ENCODE data around the gene ARHGEF7. TPM values are rescaled to one million over a fixed set of nuclear protein-coding genes. Genes with fewer than 3 reads are reported as not detected.

The ARHGEF7 gene
- total RNA-seq, 2 donors from 2014 or later: 57.9 to 97.3 TPM

DNA sequence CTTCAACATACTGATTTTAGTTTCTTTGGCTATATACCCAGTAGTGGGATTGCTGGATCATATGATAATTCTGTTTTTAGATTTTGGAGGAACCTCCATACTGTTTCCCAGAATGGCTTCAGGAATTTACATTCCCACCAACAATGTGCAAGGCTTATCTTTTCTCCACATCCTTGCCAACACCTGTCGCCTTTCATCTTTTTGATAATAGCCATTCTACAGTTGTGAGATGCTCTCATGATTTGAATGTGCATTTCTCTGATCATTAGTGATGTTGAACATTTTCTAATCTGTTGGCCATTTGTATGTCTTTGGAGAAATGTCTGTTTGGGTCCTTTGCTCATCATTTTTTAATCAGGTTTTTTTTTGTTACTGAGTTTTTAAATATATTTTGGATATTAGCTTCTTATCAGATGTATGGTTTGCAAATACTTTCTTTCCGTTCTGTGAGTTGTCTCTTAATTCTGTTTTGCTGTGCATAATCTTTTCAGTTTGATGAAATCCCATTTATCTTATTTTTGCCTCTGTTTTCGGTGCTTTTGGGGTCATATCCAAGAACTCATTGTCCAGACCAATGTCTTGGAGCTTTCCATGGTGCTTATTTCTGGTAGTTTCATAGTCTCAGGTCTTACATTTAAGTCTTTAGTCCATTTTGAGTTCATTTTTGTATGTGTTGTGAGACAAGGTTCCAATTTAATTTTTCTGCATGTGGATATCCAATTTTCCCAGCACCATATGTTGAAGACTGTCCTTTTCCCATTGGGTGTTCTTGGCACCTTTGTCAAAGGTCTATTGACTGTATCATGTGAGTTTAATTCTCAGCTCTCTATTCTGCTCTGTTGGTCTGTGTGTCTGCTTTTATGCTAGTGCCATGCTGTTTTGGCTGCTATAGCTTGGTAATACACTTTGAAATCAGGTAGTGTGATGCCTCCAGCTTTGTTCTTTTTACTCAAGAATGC, 44.5 kb downstream of the ARHGEF7 start:
- H3K9me3 ChIP-seq: no peaks in the 10 kb centered on the region
- TF ChIP-seq POLR2A (IDR thresholded peaks at IDR 0.05): no peak
- TF ChIP-seq, protein P1, sequence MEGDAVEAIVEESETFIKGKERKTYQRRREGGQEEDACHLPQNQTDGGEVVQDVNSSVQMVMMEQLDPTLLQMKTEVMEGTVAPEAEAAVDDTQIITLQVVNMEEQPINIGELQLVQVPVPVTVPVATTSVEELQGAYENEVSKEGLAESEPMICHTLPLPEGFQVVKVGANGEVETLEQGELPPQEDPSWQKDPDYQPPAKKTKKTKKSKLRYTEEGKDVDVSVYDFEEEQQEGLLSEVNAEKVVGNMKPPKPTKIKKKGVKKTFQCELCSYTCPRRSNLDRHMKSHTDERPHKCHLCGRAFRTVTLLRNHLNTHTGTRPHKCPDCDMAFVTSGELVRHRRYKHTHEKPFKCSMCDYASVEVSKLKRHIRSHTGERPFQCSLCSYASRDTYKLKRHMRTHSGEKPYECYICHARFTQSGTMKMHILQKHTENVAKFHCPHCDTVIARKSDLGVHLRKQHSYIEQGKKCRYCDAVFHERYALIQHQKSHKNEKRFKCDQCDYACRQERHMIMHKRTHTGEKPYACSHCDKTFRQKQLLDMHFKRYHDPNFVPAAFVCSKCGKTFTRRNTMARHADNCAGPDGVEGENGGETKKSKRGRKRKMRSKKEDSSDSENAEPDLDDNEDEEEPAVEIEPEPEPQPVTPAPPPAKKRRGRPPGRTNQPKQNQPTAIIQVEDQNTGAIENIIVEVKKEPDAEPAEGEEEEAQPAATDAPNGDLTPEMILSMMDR (IDR thresholded peaks at IDR 0.05): no peak
- intact Hi-C loops (cut with DNase I): no loop called here
- H3K4me3 ChIP-seq: no peak overlapping the region
- H3K27me3 ChIP-seq (replicated peaks; ENCODE audit: insufficient read depth): no peaks in the 10 kb centered on the region
- H3K36me3 ChIP-seq: no peaks in the 10 kb centered on the region
- DNase-seq (ENCODE audit: low spot score): no peak
- H3K4me1 ChIP-seq (replicated peaks): peaks cover 6% of the 10 kb centered on the region
- H3K27ac ChIP-seq: no peak overlapping the region
- 93% methylated on average over 3 of the region's 3 CpGs for WGBS

DNA sequence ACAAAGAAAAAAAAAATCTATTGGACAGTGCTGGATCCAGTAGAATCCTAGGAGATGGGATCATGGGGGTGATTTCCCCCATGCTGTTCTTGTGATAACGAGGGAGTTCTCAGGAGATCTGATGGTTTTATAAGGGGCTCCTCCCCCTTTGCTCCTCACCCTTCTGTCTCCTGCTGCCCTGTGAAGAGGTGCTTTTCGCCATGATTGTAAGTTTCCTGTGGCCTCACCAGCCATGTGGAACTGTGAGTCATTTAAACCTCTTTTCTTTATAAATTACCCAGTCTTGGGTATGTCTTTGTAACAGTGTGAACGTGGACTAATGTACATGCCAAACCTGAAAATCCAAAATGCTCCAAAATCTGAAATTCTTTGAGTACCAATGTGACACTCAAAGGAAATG, 45.5 kb downstream of the ARHGEF7 start:
- intact Hi-C loops (cut with DNase I): no loop called here
- Histone ChIP-seq H3K4me1 (replicated peaks) (peaks cover 6% of the 10 kb centered on the region), H3K4me3 (no peak overlapping the region), H3K27me3 (replicated peaks; ENCODE audit: insufficient read depth) (no peaks in the 10 kb centered on the region), H3K27ac (no peak overlapping the region), H3K36me3 (no peaks in the 10 kb centered on the region), H3K9me3 (no peaks in the 10 kb centered on the region)
- 96% methylated on average over 3 of the region's 3 CpGs for WGBS
- TF ChIP-seq POLR2AphosphoS5 (IDR thresholded peaks at IDR 0.05) (no peak), POLR2A (IDR thresholded peaks at IDR 0.05) (no peak)
- TF ChIP-seq, protein P1 (IDR thresholded peaks at IDR 0.05): no peak
- no peak for DNase-seq (ENCODE audit: low spot score)

DNA sequence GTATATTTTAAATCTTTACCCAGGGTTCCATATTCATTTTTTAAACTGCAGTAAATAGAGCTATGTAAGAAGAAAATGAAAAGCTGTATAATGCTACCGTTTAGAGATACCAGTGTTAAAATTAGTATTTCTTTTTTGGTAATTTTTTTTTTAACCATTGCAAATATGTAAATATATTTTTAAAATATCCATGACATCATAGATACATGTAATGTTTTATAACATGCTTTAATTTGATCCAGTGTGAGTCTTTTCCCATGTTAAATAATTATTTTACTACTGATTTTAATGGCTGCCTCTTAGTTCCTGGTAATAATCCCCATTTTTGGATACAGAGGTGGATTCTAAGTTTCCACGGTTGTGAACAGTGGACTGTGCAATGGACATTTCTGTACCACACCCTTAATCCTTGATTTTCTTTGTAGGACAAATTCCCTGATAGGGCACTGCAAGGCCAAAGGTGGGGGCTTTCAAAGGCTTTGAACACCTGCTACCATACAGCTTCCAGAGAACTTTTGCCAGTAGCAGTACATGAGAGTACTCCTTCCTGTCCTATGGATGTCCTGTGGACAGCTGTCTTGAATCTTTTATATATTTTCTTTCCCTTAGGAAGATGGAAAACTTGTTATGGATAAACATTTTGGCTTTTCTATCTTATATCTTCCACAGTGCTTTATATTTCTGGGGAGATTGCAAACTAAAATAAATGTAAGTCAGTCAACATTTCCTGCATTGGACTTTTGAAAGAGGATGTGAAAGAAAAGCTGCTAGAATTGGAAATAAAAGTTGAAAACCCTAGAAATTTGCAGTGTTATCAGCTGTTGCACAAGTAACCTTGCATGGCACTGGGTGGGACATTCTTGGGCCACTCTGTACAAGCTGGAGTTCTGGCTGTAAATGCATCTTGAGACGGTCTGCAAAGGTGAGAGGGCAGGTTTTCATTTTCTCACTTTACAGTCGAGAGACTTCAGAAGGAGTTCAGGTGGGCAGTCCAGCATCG, 46.8 kb downstream of the ARHGEF7 start:
- intact Hi-C loops (cut with DNase I): no loop called here
- Histone ChIP-seq H3K36me3 (no peaks in the 10 kb centered on the region), H3K27me3 (replicated peaks; ENCODE audit: insufficient read depth) (no peaks in the 10 kb centered on the region), H3K4me3 (no peak overlapping the region), H3K27ac (no peak overlapping the region), H3K9me3 (no peaks in the 10 kb centered on the region), H3K4me1 (replicated peaks) (peaks cover 6% of the 10 kb centered on the region)
- WGBS: 89% methylated on average over 5 of the region's 5 CpGs
- no peak for DNase-seq (ENCODE audit: low spot score)
- TF ChIP-seq, protein P1 (IDR thresholded peaks at IDR 0.05): no peak
- TF ChIP-seq POLR2A (IDR thresholded peaks at IDR 0.05): no peak
- no peak for TF ChIP-seq POLR2AphosphoS5 (IDR thresholded peaks at IDR 0.05)

DNA sequence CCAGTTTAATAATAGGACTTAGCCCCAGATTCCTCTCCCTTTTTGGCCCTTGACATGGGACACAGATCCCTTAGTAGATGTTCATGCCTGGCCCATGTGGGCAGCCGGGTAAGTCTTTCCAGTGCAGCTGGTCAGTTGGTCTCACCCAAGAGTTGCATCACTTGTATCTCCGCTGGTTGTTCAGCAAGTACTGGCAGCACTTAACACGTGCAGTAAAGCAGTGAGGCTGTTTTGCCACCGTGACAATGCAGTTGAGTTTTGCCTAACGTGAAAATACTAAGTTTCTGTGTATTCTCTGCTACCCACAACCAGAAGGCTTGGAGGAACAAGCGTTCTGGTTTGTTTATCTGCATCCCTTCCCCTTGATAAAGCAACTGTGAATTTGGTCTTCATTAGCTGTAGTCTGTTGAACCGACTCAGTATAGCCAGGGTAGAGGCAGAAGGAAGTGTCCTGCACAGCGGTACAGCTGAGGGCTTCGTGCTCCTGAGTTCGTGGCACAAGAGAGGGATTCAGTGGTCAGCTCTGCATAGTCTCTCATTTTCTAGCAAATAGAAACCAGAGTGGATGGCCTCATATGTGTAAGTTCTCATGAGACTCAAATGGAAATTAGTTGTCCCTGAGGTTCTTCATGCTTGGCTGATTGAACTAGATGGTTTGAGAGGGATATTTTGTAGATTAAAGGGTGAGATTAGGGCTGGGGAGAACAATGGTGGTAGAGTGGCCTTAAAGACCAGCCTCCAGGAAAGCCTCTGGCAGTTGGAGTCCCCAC, 50.3 kb downstream of the ARHGEF7 start:
- TF ChIP-seq, protein P1 (IDR thresholded peaks at IDR 0.05): no peak
- no peak for TF ChIP-seq POLR2AphosphoS5 (IDR thresholded peaks at IDR 0.05)
- no peak for TF ChIP-seq POLR2A (IDR thresholded peaks at IDR 0.05)
- Histone ChIP-seq H3K36me3 (no peaks in the 10 kb centered on the region), H3K4me1 (replicated peaks) (peaks cover 4% of the 10 kb centered on the region), H3K27ac (no peak overlapping the region), H3K4me3 (no peak overlapping the region), H3K9me3 (no peaks in the 10 kb centered on the region), H3K27me3 (replicated peaks; ENCODE audit: insufficient read depth) (no peaks in the 10 kb centered on the region)
- DNase-seq (ENCODE audit: low spot score): no peak
- intact Hi-C loops (cut with DNase I): no loop called here
- WGBS: 93% methylated on average over 10 of the region's 10 CpGs
